Body of pancreas (tissue), 4 donors: ENCODE measurements around the gene S100A12.

Experiments used
- POLR2A ChIP-seq, 3 donors: fragments of 450-650 bp; IDR thresholded peaks; one replicate each; pipeline ENCODE4 v1.6.1; 2016; ENCODE audit warnings: antibody characterized with exemption in 3 of 3, mild to moderate bottlenecking in 2 of 3
- TF ChIP-seq, protein P1 (sequence below), 7 experiments: fragments of 450-650 bp in 4 of 7; fragments of 200-600 bp in 3 of 7; sonication (generic) in 3 of 7; IDR thresholded peaks; one replicate each; pipeline ENCODE4 v1.5.1; 2016 to 2019; ENCODE audit warnings: antibody characterized with exemption in 7 of 7

- TF ChIP-seq, protein P1, sequence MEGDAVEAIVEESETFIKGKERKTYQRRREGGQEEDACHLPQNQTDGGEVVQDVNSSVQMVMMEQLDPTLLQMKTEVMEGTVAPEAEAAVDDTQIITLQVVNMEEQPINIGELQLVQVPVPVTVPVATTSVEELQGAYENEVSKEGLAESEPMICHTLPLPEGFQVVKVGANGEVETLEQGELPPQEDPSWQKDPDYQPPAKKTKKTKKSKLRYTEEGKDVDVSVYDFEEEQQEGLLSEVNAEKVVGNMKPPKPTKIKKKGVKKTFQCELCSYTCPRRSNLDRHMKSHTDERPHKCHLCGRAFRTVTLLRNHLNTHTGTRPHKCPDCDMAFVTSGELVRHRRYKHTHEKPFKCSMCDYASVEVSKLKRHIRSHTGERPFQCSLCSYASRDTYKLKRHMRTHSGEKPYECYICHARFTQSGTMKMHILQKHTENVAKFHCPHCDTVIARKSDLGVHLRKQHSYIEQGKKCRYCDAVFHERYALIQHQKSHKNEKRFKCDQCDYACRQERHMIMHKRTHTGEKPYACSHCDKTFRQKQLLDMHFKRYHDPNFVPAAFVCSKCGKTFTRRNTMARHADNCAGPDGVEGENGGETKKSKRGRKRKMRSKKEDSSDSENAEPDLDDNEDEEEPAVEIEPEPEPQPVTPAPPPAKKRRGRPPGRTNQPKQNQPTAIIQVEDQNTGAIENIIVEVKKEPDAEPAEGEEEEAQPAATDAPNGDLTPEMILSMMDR (IDR thresholded peaks at IDR 0.05): no peak
- no peak for TF ChIP-seq POLR2A (IDR thresholded peaks at IDR 0.05)
These were observed 19.8 kb upstream of the S100A12 start for GRCh38 chr1:153395136-153395685.
